MM.1S (cell line): Measurements from ENCODE around the gene AP2A1.

Experiments used
- EZH2phosphoT487 ChIP-seq: fragments of 300-600 bp; sonication (generic); IDR thresholded peaks from 2 replicates; pipeline ENCODE4 v1.6.1; 2018; ENCODE audit warnings: antibody characterized with exemption, low read length
- TF ChIP-seq, protein P1 (sequence below): fragments of 300-600 bp; sonication (generic); IDR thresholded peaks from 2 replicates; pipeline ENCODE4 v1.5.1; 2016; ENCODE audit warnings: antibody characterized with exemption, low read length, mixed read lengths

DNA sequence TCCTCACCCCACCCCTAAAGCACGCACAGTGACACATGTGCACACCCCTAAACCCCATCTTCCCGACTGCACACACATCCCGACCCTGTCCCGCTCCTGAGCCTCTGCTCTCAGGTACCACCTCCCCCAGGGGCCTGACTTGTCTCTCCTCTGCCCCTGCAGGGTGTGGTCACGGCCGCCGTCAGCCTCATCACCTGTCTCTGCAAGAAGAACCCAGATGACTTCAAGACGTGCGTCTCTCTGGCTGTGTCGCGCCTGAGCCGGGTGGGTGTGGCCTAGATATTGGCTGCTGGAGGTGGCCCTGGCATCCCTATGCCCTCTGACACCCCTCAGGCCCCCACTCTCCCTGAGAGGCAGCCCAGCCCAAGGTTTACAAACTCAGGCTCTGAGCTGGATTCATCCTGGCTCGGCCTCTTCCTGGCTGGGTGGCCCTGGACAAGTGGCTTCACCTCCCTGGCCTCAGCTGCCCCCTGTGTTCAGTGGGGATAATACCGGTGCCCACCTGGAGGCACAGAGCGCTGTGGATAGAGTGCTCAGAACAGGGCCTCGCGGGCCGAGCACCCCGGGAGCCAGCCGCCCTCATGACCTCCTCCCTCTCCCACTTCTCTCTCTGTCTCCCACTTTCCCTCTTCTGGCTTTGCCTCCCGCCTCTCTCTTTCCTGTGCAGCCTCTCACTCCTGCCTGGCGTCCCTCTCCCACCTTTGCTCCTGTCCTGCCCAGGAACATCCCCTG, 26.2 kb downstream of the AP2A1 start:
- TF ChIP-seq, protein P1, sequence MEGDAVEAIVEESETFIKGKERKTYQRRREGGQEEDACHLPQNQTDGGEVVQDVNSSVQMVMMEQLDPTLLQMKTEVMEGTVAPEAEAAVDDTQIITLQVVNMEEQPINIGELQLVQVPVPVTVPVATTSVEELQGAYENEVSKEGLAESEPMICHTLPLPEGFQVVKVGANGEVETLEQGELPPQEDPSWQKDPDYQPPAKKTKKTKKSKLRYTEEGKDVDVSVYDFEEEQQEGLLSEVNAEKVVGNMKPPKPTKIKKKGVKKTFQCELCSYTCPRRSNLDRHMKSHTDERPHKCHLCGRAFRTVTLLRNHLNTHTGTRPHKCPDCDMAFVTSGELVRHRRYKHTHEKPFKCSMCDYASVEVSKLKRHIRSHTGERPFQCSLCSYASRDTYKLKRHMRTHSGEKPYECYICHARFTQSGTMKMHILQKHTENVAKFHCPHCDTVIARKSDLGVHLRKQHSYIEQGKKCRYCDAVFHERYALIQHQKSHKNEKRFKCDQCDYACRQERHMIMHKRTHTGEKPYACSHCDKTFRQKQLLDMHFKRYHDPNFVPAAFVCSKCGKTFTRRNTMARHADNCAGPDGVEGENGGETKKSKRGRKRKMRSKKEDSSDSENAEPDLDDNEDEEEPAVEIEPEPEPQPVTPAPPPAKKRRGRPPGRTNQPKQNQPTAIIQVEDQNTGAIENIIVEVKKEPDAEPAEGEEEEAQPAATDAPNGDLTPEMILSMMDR, result no peak
- TF ChIP-seq EZH2phosphoT487, result no peak
